Esophagus muscularis mucosa (tissue), 4 donors: Measurements from ENCODE around the gene MFN2. TPM values are rescaled to one million over a fixed set of nuclear protein-coding genes. Genes with fewer than 3 reads are reported as not detected.

ENCODE experiments used
- DNase-seq: peaks from one replicate; pipeline ENCODE4 v3.0.0-alpha.2; 2017; ENCODE audit errors: extremely low spot score
- H3K27ac ChIP-seq, 4 donors: fragments of 200-600 bp; sonication (generic); replicated peaks in 1 of 4; 1 replicate in 3 of 4; 2 replicates in 1 of 4; pipeline ENCODE4 v1.5.1; 2016 to 2019; ENCODE audit warnings: mild to moderate bottlenecking in 1 of 4
- H3K27me3 ChIP-seq, 4 donors: fragments of 200-600 bp; sonication (generic); one replicate each; pipeline versions ENCODE4 v1.5.1 to v1.6.0; 2016 to 2019
- H3K36me3 ChIP-seq, 4 donors: fragments of 200-600 bp; sonication (generic); one replicate each; pipeline ENCODE4 v1.5.1; 2016 to 2019
- H3K4me1 ChIP-seq, 4 donors: fragments of 200-600 bp; sonication (generic); one replicate each; pipeline ENCODE4 v1.5.1; 2016 to 2019
- H3K4me3 ChIP-seq, 4 donors: fragments of 200-600 bp; sonication (generic); 1 replicate in 2 of 4; 2 replicates in 2 of 4; pipeline ENCODE4 v1.5.1; 2016 to 2019; ENCODE audit warnings: mild to moderate bottlenecking in 4 of 4, moderate library complexity in 1 of 4
- H3K9me3 ChIP-seq, 4 donors: fragments of 200-600 bp; sonication (generic); 1 replicate in 3 of 4; 2 replicates in 1 of 4; pipeline ENCODE4 v1.5.1; 2016 to 2019
- EP300 ChIP-seq: sonication (generic); formaldehyde crosslinking; IDR thresholded peaks from one replicate; pipeline ENCODE4 v1.6.1; 2017; ENCODE audit warnings: antibody characterized with exemption
- POLR2A ChIP-seq: fragments of 450-650 bp; IDR thresholded peaks from one replicate; pipeline ENCODE4 v1.6.1; 2017; ENCODE audit warnings: antibody characterized with exemption, moderate library complexity, mild to moderate bottlenecking, low read depth
- POLR2AphosphoS5 ChIP-seq, 2 donors: sonication (generic); formaldehyde crosslinking; IDR thresholded peaks; one replicate each; pipeline ENCODE4 v1.6.1; 2017; ENCODE audit warnings: antibody characterized with exemption in 2 of 2
- WGBS: methylation state at CpG from one replicate; pipeline ENCODE4 v1.1.5; 2018; 5-methylcytosine and 5-hydroxymethylcytosine counted together
- intact Hi-C: fragments of 100-400 bp; cut with DNase I; formaldehyde crosslinking; loops from one replicate; pipeline ENCODE4 v1.15.1; 2023
- total RNA-seq, 4 donors: library from RNA; depleted of rRNA; stranded (reverse); fragments of >200 nt; gene quantifications; one replicate each; pipeline versions ENCODE4 v1.1.0 to v1.2.1, GENCODE V29; 2016
- TF ChIP-seq, protein P1 (sequence below), 3 experiments: fragments of 200-600 bp in 2 of 3; fragments of 450-650 bp in 1 of 3; sonication (generic) in 2 of 3; IDR thresholded peaks; one replicate each; pipeline ENCODE4 v1.5.1; 2017 to 2019; ENCODE audit warnings: antibody characterized with exemption in 3 of 3, mild to moderate bottlenecking in 2 of 3, moderate library complexity in 1 of 3

Gene MFN2
- total RNA-seq, 4 donors from 2014 or later, result 166 to 242 (median 191) TPM

DNA sequence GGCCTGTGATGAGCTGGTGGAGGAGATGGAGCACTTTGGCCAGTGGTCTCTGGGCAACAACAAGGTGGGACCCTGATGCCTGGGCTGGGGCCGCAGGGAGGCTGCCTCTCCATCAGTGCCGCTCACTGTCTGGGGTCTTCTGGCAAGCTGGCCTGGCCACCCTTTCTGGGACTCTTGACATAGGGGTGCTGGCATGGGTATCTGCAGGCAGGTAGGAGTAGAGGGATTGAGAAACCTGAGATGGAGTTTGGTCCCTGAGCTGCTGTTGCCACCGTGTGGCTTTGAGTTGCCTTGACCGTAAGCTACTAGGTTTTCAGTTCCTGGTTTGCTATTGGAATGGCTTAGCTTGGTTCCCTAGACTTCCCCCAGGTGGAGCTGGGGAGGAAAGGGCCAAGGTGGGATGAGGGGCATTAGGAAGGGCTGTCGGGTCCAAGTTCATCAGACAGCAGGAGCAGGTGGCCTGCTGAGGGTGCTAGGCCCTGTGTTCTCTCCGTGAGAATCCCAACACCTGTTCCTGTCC, 13.2 kb upstream of the MFN2 start:
- intact Hi-C loops, result loop anchor here (5.0 kb wide), 1 partner anchor 130 kb away; no protein-coding TSS in a partner anchor
- H3K36me3 ChIP-seq, result peaks cover 32 to 98% (median 86%) of the 10 kb centered on the region in 4 donors
- WGBS, result 44% methylated on average over 6 of the region's 6 CpGs

DNA sequence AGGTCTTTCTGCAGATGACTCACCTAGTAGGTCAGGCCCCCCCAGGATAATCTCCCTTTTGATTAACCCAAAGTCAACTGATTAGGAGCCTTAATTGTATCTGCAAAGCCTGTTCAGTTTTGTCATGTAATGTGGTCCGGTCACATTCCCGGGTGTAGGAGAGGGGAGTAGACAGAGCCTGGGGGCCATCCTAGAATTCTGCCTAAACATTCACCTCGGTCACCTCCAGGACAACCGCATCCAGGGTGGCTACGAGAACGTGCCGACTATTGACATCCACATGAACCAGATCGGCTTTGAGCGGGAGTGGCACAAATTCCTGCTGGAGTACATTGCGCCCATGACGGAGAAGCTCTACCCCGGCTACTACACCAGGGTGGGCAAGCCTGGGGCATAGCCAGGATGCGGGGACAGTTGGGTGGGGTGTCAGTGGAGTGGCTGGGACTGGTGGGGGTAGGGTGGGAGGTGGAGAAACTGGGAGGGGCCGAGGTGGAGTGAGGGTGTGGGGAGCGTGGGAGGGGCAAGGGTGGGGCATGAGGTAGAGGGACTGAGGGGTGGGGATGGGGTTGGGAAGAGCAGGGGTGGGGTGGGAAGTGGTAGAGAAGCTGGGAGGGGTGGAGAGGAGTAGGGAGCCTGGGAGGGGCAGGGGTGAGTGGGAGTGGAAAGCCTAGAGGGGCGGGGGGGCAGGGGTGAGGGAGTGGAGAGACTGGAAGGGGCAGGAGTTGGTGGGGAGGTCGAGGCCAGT, 9.6 kb upstream of the MFN2 start:
- WGBS, result 88% methylated on average over 16 of the region's 17 CpGs
- Histone ChIP-seq H3K4me1 (no peaks in the 10 kb centered on the region), H3K27me3 (no peaks in the 10 kb centered on the region), H3K27ac (no peak overlapping the region), H3K9me3 (no peaks in the 10 kb centered on the region), H3K4me3 (no peak overlapping the region), H3K36me3 (peaks cover 27 to 98% (median 87%) of the 10 kb centered on the region in 4 donors)
- intact Hi-C loops, result no loop called here
- no peak for TF ChIP-seq POLR2A
- TF ChIP-seq, protein P1, sequence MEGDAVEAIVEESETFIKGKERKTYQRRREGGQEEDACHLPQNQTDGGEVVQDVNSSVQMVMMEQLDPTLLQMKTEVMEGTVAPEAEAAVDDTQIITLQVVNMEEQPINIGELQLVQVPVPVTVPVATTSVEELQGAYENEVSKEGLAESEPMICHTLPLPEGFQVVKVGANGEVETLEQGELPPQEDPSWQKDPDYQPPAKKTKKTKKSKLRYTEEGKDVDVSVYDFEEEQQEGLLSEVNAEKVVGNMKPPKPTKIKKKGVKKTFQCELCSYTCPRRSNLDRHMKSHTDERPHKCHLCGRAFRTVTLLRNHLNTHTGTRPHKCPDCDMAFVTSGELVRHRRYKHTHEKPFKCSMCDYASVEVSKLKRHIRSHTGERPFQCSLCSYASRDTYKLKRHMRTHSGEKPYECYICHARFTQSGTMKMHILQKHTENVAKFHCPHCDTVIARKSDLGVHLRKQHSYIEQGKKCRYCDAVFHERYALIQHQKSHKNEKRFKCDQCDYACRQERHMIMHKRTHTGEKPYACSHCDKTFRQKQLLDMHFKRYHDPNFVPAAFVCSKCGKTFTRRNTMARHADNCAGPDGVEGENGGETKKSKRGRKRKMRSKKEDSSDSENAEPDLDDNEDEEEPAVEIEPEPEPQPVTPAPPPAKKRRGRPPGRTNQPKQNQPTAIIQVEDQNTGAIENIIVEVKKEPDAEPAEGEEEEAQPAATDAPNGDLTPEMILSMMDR (IDR thresholded peaks at IDR 0.05), result no peak
- TF ChIP-seq EP300, result no peak
- TF ChIP-seq POLR2AphosphoS5 (IDR thresholded peaks at IDR 0.05), result no peak
- DNase-seq, result no peak

More for the DNA sequence above, 13.2 kb upstream of the MFN2 start:
- TF ChIP-seq POLR2AphosphoS5 (IDR thresholded peaks at IDR 0.05), result no peak
- TF ChIP-seq, protein P1 (IDR thresholded peaks at IDR 0.05), result peak in 2 of 3 experiments; percentile 14 to 48
- TF ChIP-seq POLR2A, result no peak
- no peak for TF ChIP-seq EP300
- no peaks in the 10 kb centered on the region for H3K27me3 ChIP-seq
- no peaks in the 10 kb centered on the region for H3K9me3 ChIP-seq
- DNase-seq, result no peak
- H3K4me1 ChIP-seq, result no peaks in the 10 kb centered on the region
- no peak overlapping the region for H3K27ac ChIP-seq
- no peak overlapping the region for H3K4me3 ChIP-seq

DNA sequence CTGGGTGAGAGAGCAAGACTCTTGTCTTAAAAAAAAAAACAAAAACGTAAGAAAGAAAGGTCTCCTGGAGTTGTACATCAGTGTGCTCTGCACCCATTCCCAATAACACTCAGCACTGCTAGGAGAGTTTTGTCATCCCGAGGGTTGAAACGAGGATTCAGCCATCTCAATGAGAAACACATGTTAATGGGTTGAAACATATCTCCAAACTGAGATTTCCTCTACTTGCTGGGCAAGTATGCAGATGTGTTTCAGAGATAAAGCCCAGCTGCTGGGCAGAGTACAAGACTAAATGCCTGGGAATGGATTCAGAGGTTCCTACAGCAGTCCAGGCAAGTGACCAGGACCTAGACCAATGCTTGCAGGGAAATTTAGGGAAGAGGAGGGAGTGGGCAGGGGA, 2.6 kb upstream of the MFN2 start:
- no peak for TF ChIP-seq POLR2AphosphoS5 (IDR thresholded peaks at IDR 0.05)
- TF ChIP-seq, protein P1 (IDR thresholded peaks at IDR 0.05), result no peak
- no peak for TF ChIP-seq EP300
- TF ChIP-seq POLR2A, result no peak
- no peaks in the 10 kb centered on the region for H3K27me3 ChIP-seq
- H3K36me3 ChIP-seq, result peaks cover 22 to 54% (median 43%) of the 10 kb centered on the region in 4 donors
- WGBS, result 68% methylated on average over 3 of the region's 3 CpGs
- peak overlapping the region in 3 of 4 donors; percentile 95 to 99 (median 96) for H3K27ac ChIP-seq
- DNase-seq, result no peak
- H3K4me1 ChIP-seq, result peaks cover 29 to 40% (median 38%) of the 10 kb centered on the region in 4 donors
- intact Hi-C loops, result loop anchor here (5.0 kb wide), 1 partner anchor 40 kb away; no protein-coding TSS in a partner anchor
- H3K9me3 ChIP-seq, result no peaks in the 10 kb centered on the region
- H3K4me3 ChIP-seq, result no peak overlapping the region

DNA sequence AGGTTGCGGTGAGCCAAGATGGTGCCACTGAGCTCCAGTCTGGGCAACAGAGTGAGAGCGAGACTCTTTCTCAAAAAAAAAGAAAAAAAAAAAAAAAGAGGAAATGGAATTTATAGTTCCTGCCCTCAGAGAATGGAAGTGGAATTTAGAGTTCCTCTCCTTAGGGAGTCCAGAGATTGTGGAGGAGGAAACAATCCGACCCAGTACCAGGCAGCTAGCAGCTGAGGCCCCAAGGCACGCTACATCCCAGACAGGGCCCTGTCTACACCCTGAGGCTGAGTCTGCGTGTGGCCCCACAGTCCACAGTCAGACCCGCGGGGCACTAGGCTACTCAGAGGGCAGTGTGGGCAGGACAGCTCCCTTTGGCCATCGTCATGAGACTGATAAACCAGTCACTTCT, 1.9 kb upstream of the MFN2 start:
- H3K36me3 ChIP-seq, result peaks cover 21 to 54% (median 43%) of the 10 kb centered on the region in 4 donors
- TF ChIP-seq POLR2AphosphoS5 (IDR thresholded peaks at IDR 0.05) (no peak), POLR2A (no peak), EP300 (no peak)
- TF ChIP-seq, protein P1 (IDR thresholded peaks at IDR 0.05), result no peak
- DNase-seq, result no peak
- intact Hi-C loops, result loop anchor here (5.0 kb wide), 1 partner anchor 41 kb away; no protein-coding TSS in a partner anchor
- peak overlapping the region; percentile 95 to 99 (median 97) for H3K27ac ChIP-seq
- no peaks in the 10 kb centered on the region for H3K9me3 ChIP-seq
- no peak overlapping the region for H3K4me3 ChIP-seq
- H3K4me1 ChIP-seq, result peaks cover 29 to 47% (median 45%) of the 10 kb centered on the region in 4 donors
- 75% methylated on average over 8 of the region's 8 CpGs for WGBS
- no peaks in the 10 kb centered on the region for H3K27me3 ChIP-seq
